HCT116 (cell line): Measurements from ENCODE around the gene F11R. TPM values are rescaled to one million over a fixed set of nuclear protein-coding genes. Genes with fewer than 3 reads are reported as not detected.

Source experiments
- ATAC-seq: fragments of 200-7000 bp; cut with Tn5 transposase; 2 replicates; pipeline ENCODE4 v1.9.1; 2020; ENCODE audit warnings: mild to moderate bottlenecking, moderate library complexity
- BruUV-seq: library from RNA; stranded (reverse); fragments of 400-500 nt; replicated peaks from 2 replicates; lab custom pipeline; 2021; lab: Mats Ljungman, UMichigan
- CTCF ChIA-PET: fragments of 300-600 bp; sonication (Branson Sonifier 250); formaldehyde crosslinking; loops from one replicate; lab custom pipeline; 2021; ENCODE audit warnings: antibody characterized with exemption; lab: Charles Lee
- POLR2A ChIA-PET: fragments of 300-600, 350-600 bp; sonication (Branson Sonifier 250); formaldehyde crosslinking; loops from one replicate; lab custom pipeline; 2021; ENCODE audit warnings: antibody characterized with exemption; lab: Charles Lee
- RAD21 ChIA-PET, 2 experiments: fragments of 300-600 bp; sonication (Branson Sonifier 250); formaldehyde crosslinking; loops; one replicate each; lab custom pipeline; 2023; ENCODE audit warnings: low total read pairs in 2 of 2; ENCODE audit not compliant: uncharacterized antibody in 2 of 2, unreplicated experiment in 2 of 2, low non-redundant PET in 1 of 2; lab: Charles Lee
- DNase-seq: peaks from one replicate; pipeline ENCODE4 v3.0.0-alpha.2; 2010; ENCODE audit warnings: low read depth, low spot score
- H2AFZ ChIP-seq: fragments of 200-600 bp; shearing (Covaris generic), sonication (generic); 2 replicates; pipeline ENCODE4 v1.6.1; 2017; ENCODE audit warnings: low read depth, mixed run types, mixed read lengths, antibody characterized with exemption, low read length; ENCODE audit not compliant: poor library complexity, severe bottlenecking
- H3K27ac ChIP-seq: 2 replicates; pipeline ENCODE4 v1.5.1; 2012; ENCODE audit warnings: low read depth, low read length
- H3K27me3 ChIP-seq: fragments of 200-600 bp; sonication (generic); 2 replicates; pipeline ENCODE4 v1.6.1; 2016; ENCODE audit warnings: mixed run types, low read length, mixed read lengths; ENCODE audit not compliant: insufficient read depth
- H3K36me3 ChIP-seq, 2 experiments: fragments of 200-500 bp in 1 of 2; fragments of 200-600 bp in 1 of 2; sonication (Bioruptor generic) in 1 of 2; sonication (generic) in 1 of 2; 2 replicates each; pipeline versions ENCODE4 v1.5.1 to v1.6.1; 2014 to 2016; ENCODE audit warnings: low read length in 2 of 2, inconsistent platforms in 1 of 2, mixed read lengths in 1 of 2, mixed run types in 1 of 2; ENCODE audit not compliant: insufficient read depth in 2 of 2, control insufficient read depth in 1 of 2
- H3K4me1 ChIP-seq, 2 experiments: fragments of 200-600 bp in 1 of 2; sonication (generic) in 1 of 2; 2 replicates each; pipeline versions ENCODE4 v1.5.1 to v1.6.1; 2012 to 2017; ENCODE audit warnings: low read length in 2 of 2, inconsistent platforms in 1 of 2, mild to moderate bottlenecking in 1 of 2, mixed read lengths in 1 of 2, mixed run types in 1 of 2, moderate library complexity in 1 of 2; ENCODE audit not compliant: insufficient read depth in 2 of 2, control insufficient read depth in 1 of 2
- H3K4me2 ChIP-seq: fragments of 200-600 bp; sonication (generic); 2 replicates; pipeline ENCODE4 v1.6.1; 2017; ENCODE audit warnings: mixed run types, low read length, mixed read lengths
- H3K4me3 ChIP-seq, 2 experiments: fragments of 200-600 bp in 1 of 2; sonication (generic) in 1 of 2; replicated peaks in 1 of 2; 2 replicates each; pipeline ENCODE4 v1.5.1; 2011 to 2016; ENCODE audit warnings: low read length in 2 of 2, control low read depth in 1 of 2, low read depth in 1 of 2, mild to moderate bottlenecking in 1 of 2, mixed read lengths in 1 of 2, mixed run types in 1 of 2
- H3K79me2 ChIP-seq: fragments of 200-600 bp; sonication (generic); 2 replicates; pipeline ENCODE4 v1.6.1; 2017; ENCODE audit warnings: mild to moderate bottlenecking, mixed run types, low read length, moderate library complexity, mixed read lengths; ENCODE audit not compliant: insufficient read depth
- H3K9ac ChIP-seq: fragments of 200-600 bp; sonication (generic); 2 replicates; pipeline ENCODE4 v1.6.1; 2016; ENCODE audit warnings: low read length, mixed read lengths
- H3K9me2 ChIP-seq: fragments of 200-600 bp; sonication (generic), shearing (Covaris generic); 2 replicates; pipeline ENCODE4 v1.6.1; 2017; ENCODE audit warnings: mixed run types, mild to moderate bottlenecking, moderate library complexity; ENCODE audit not compliant: insufficient read depth
- H3K9me3 ChIP-seq, 2 experiments: fragments of 200-500 bp in 1 of 2; fragments of 200-600 bp in 1 of 2; sonication (Bioruptor generic) in 1 of 2; sonication (generic) in 1 of 2; 2 replicates each; pipeline ENCODE4 v1.6.1; 2014 to 2017; ENCODE audit warnings: low read length in 2 of 2, mixed read lengths in 2 of 2, inconsistent platforms in 1 of 2, low read depth in 1 of 2, mild to moderate bottlenecking in 1 of 2, mixed run types in 1 of 2, moderate library complexity in 1 of 2; ENCODE audit not compliant: control insufficient read depth in 1 of 2, insufficient read depth in 1 of 2
- H4K20me1 ChIP-seq: fragments of 200-600 bp; sonication (generic), shearing (Covaris generic); 2 replicates; pipeline ENCODE4 v1.6.1; 2017; ENCODE audit warnings: mixed run types, mild to moderate bottlenecking, moderate library complexity; ENCODE audit not compliant: insufficient read depth
- CBX3 ChIP-seq: IDR thresholded peaks from 2 replicates; pipeline ENCODE4 v1.6.1; 2012; ENCODE audit warnings: low read depth
- ELF1 ChIP-seq: IDR thresholded peaks from 2 replicates; pipeline ENCODE4 v1.6.1; 2012; ENCODE audit warnings: low read depth, borderline replicate concordance
- EZH2phosphoT487 ChIP-seq: fragments of 200-600 bp; IDR thresholded peaks from 2 replicates; pipeline ENCODE4 v1.6.1; 2018; ENCODE audit warnings: antibody characterized with exemption, borderline replicate concordance
- POLR2AphosphoS5 ChIP-seq: IDR thresholded peaks from 2 replicates; pipeline ENCODE4 v1.6.1; 2011; ENCODE audit warnings: mild to moderate bottlenecking, low read depth, low read length, moderate library complexity
- RAD21 ChIP-seq: IDR thresholded peaks from 2 replicates; pipeline ENCODE4 v1.6.1; 2012; ENCODE audit warnings: low read depth, mild to moderate bottlenecking
- SIN3A ChIP-seq: IDR thresholded peaks from 2 replicates; pipeline ENCODE4 v1.6.1; 2012; ENCODE audit warnings: low read depth
- TCF7L2 ChIP-seq: IDR thresholded peaks from 2 replicates; pipeline ENCODE4 v1.7.0; 2011; ENCODE audit warnings: borderline replicate concordance, inconsistent platforms; ENCODE audit not compliant: insufficient read depth, insufficient read length; ENCODE audit errors: extremely low read depth
- ZNF274 ChIP-seq: fragments of 200-500 bp; sonication (Bioruptor generic); IDR thresholded peaks from 2 replicates; pipeline ENCODE4 v1.6.1; 2014; ENCODE audit warnings: mild to moderate bottlenecking, low read depth, low read length, inconsistent platforms
- intact Hi-C: fragments of 100-400 bp; cut with micrococcal nuclease; formaldehyde crosslinking; loops from 2 replicates; pipeline ENCODE4 v1.10.0; 2022
- total RNA-seq: library from RNA; stranded (reverse); gene quantifications from one replicate; pipeline ENCODE4 v1.2.1, GENCODE V29; 2021; ENCODE audit not compliant: unreplicated experiment
- TF ChIP-seq, protein P1 (sequence below), 3 experiments: fragments of 200-600 bp in 1 of 3; sonication (generic) in 1 of 3; IDR thresholded peaks in 2 of 3; conservative IDR thresholded peaks in 1 of 3; 2 replicates each; pipeline ENCODE4 v1.5.1; 2012 to 2017; ENCODE audit warnings: low read depth in 2 of 3, low read length in 2 of 3, antibody characterized with exemption in 1 of 3, borderline replicate concordance in 1 of 3, control low read depth in 1 of 3, mild to moderate bottlenecking in 1 of 3, mixed read lengths in 1 of 3, mixed run types in 1 of 3, moderate library complexity in 1 of 3; ENCODE audit not compliant: insufficient read depth in 1 of 3
- TF ChIP-seq, protein P2 (sequence below): IDR thresholded peaks from 2 replicates; pipeline ENCODE4 v1.6.1; 2012
- TF ChIP-seq, protein P3 (sequence below): IDR thresholded peaks from 2 replicates; pipeline ENCODE4 v1.6.1; 2012; ENCODE audit warnings: low read depth

F11R gene
- total RNA-seq, 1 experiment from 2014 or later, result 86.7 TPM

DNA sequence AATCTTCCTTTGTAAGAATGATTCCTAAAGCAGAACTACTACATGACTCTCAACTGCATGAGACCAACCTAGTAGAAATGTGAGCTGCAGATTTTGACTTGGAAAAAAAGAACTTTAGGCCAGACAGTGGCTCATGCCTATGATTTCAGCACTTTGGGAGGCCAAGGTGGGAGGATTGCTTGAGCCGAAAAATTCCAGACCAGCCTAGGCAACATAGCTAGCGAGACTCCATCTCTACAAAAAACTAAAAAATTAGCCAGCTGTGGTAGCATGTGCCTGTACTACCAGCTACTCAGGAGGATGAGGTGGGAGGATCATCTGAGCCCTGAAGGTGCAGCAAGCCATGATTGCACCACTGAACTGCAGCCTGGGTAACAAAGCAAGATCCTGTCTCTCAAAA, 41.7 kb downstream of the F11R start:
- ChIA-PET CTCF (interaction anchor here (3.0 kb wide), 1 partner anchor 11 kb away, joined by 12 read pairs; no protein-coding TSS in a partner anchor), RAD21 (no interaction called here), POLR2A (no interaction called here)
- no peaks in the 10 kb centered on the region for H3K27me3 ChIP-seq
- H4K20me1 ChIP-seq, result no peaks in the 10 kb centered on the region
- no peaks in the 10 kb centered on the region for H3K79me2 ChIP-seq
- no peak overlapping the region for H3K4me3 ChIP-seq
- H2AFZ ChIP-seq, result no peak overlapping the region
- ATAC-seq (no peak), DNase-seq (no peak)
- no peak overlapping the region for H3K4me2 ChIP-seq
- no TSS peak for BruUV-seq
- H3K4me1 ChIP-seq, result peaks cover 3 to 5% of the 10 kb centered on the region in 2 experiments; a peak in 2 of 4 replicates
- no peaks in the 10 kb centered on the region for H3K36me3 ChIP-seq
- no peak overlapping the region for H3K9ac ChIP-seq
- H3K9me2 ChIP-seq, result no peaks in the 10 kb centered on the region
- H3K9me3 ChIP-seq, result no peaks in the 10 kb centered on the region
- intact Hi-C loops, result no loop called here
- H3K27ac ChIP-seq, result no peak overlapping the region
- TF ChIP-seq, protein P1, sequence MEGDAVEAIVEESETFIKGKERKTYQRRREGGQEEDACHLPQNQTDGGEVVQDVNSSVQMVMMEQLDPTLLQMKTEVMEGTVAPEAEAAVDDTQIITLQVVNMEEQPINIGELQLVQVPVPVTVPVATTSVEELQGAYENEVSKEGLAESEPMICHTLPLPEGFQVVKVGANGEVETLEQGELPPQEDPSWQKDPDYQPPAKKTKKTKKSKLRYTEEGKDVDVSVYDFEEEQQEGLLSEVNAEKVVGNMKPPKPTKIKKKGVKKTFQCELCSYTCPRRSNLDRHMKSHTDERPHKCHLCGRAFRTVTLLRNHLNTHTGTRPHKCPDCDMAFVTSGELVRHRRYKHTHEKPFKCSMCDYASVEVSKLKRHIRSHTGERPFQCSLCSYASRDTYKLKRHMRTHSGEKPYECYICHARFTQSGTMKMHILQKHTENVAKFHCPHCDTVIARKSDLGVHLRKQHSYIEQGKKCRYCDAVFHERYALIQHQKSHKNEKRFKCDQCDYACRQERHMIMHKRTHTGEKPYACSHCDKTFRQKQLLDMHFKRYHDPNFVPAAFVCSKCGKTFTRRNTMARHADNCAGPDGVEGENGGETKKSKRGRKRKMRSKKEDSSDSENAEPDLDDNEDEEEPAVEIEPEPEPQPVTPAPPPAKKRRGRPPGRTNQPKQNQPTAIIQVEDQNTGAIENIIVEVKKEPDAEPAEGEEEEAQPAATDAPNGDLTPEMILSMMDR (IDR thresholded peaks at IDR 0.05 in 2 of 3, conservative IDR thresholded peaks at IDR 0.05 in 1 of 3; ENCODE audit: borderline replicate concordance in 1 of 3, insufficient read depth in 1 of 3, low read depth in 2 of 3, low read length in 2 of 3), result no peak
- TF ChIP-seq TCF7L2, result no peak
- no peak for TF ChIP-seq POLR2AphosphoS5
- no peak for TF ChIP-seq ELF1
- TF ChIP-seq SIN3A, result no peak
- TF ChIP-seq, protein P2, sequence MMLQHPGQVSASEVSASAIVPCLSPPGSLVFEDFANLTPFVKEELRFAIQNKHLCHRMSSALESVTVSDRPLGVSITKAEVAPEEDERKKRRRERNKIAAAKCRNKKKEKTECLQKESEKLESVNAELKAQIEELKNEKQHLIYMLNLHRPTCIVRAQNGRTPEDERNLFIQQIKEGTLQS, result no peak
- no peak for TF ChIP-seq CBX3
- TF ChIP-seq RAD21, result no peak
- TF ChIP-seq ZNF274, result no peak
- TF ChIP-seq, protein P3, sequence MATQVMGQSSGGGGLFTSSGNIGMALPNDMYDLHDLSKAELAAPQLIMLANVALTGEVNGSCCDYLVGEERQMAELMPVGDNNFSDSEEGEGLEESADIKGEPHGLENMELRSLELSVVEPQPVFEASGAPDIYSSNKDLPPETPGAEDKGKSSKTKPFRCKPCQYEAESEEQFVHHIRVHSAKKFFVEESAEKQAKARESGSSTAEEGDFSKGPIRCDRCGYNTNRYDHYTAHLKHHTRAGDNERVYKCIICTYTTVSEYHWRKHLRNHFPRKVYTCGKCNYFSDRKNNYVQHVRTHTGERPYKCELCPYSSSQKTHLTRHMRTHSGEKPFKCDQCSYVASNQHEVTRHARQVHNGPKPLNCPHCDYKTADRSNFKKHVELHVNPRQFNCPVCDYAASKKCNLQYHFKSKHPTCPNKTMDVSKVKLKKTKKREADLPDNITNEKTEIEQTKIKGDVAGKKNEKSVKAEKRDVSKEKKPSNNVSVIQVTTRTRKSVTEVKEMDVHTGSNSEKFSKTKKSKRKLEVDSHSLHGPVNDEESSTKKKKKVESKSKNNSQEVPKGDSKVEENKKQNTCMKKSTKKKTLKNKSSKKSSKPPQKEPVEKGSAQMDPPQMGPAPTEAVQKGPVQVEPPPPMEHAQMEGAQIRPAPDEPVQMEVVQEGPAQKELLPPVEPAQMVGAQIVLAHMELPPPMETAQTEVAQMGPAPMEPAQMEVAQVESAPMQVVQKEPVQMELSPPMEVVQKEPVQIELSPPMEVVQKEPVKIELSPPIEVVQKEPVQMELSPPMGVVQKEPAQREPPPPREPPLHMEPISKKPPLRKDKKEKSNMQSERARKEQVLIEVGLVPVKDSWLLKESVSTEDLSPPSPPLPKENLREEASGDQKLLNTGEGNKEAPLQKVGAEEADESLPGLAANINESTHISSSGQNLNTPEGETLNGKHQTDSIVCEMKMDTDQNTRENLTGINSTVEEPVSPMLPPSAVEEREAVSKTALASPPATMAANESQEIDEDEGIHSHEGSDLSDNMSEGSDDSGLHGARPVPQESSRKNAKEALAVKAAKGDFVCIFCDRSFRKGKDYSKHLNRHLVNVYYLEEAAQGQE, result no peak
- no peak for TF ChIP-seq EZH2phosphoT487
